ENCODE data around the gene OR2G2. TPM values are rescaled to one million over a fixed set of nuclear protein-coding genes. Genes with fewer than 3 reads are reported as not detected.

OR2G2 gene
- total RNA-seq, 1 experiment from 2014 or later, result not detected

DNA sequence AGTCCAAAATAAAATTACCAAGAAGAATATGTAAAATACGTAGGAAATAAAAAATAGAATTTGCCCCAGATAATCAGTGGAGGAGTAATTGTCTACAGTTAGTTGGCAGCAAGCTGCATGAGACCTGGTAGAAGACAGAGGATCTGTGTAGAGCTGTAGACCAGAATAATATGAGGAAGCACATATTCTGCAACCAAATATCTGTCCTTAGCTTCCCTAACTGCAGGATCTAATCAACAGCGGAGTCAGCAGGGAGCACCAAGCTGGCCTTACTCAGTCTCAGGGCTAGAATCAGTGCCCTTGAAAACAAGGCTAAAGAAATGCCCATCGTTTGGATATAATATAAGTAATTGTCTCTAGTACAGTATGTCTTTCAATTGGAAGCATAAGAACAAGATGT lies 45.3 kb upstream of the OR2G2 start:
- Histone ChIP-seq H2BK20ac (ENCODE audit: low read depth, low read length, poor library complexity, severe bottlenecking) (no peak overlapping the region), H2BK12ac (ENCODE audit: insufficient read length, low read depth, low read length) (no peak overlapping the region), H3K23ac (ENCODE audit: insufficient read length, low read depth, low read length) (no peak overlapping the region), H3K27ac (ENCODE audit: insufficient read length, low read depth, low read length) (no peak overlapping the region), H3T11ph (ENCODE audit: low read length) (no peak overlapping the region), H3K9me3 (ENCODE audit: control insufficient read depth, low read depth, low read length) (no peaks in the 10 kb centered on the region), H3K27me3 (ENCODE audit: insufficient read depth, low read length) (no peaks in the 10 kb centered on the region), H4K91ac (ENCODE audit: insufficient read length, low read depth, low read length) (no peak overlapping the region), H3K4ac (ENCODE audit: low read depth, low read length) (no peak overlapping the region), H3K4me2 (ENCODE audit: insufficient read depth, insufficient read length, low read length) (no peak overlapping the region), H3K18ac (ENCODE audit: insufficient read length, low read depth, low read length) (no peak overlapping the region), H4K8ac (replicated peaks; ENCODE audit: insufficient read length, low read depth, low read length) (no peak overlapping the region), H2AFZ (ENCODE audit: low read length) (no peak overlapping the region), H2BK120ac (ENCODE audit: low read depth, low read length, poor library complexity, severe bottlenecking) (no peak overlapping the region), H3K79me2 (ENCODE audit: insufficient read depth, low read length) (no peaks in the 10 kb centered on the region), H3K9ac (ENCODE audit: extremely low read depth, insufficient read length, low read length) (no peak overlapping the region), H2BK15ac (ENCODE audit: low read depth, low read length) (no peak overlapping the region), H2AK5ac (ENCODE audit: insufficient read length, low read length) (no peak overlapping the region), H3K79me1 (ENCODE audit: insufficient read depth, low read depth, low read length, poor library complexity, severe bottlenecking) (no peaks in the 10 kb centered on the region), H3K14ac (ENCODE audit: insufficient read depth, low read length) (no peak overlapping the region), H2BK5ac (ENCODE audit: insufficient read length, low read length) (no peak overlapping the region), H3K4me1 (ENCODE audit: insufficient read depth, low read length) (no peaks in the 10 kb centered on the region), H4K5ac (ENCODE audit: insufficient read length, low read depth, low read length) (no peak overlapping the region), H4K20me1 (ENCODE audit: control insufficient read depth, insufficient read depth, insufficient read length) (no peaks in the 10 kb centered on the region), H3K56ac (ENCODE audit: insufficient read length, low read depth, low read length) (no peak overlapping the region), H3K23me2 (ENCODE audit: insufficient read length, low read depth, low read length, poor library complexity, severe bottlenecking) (no peaks in the 10 kb centered on the region)
- TF ChIP-seq, protein P1, sequence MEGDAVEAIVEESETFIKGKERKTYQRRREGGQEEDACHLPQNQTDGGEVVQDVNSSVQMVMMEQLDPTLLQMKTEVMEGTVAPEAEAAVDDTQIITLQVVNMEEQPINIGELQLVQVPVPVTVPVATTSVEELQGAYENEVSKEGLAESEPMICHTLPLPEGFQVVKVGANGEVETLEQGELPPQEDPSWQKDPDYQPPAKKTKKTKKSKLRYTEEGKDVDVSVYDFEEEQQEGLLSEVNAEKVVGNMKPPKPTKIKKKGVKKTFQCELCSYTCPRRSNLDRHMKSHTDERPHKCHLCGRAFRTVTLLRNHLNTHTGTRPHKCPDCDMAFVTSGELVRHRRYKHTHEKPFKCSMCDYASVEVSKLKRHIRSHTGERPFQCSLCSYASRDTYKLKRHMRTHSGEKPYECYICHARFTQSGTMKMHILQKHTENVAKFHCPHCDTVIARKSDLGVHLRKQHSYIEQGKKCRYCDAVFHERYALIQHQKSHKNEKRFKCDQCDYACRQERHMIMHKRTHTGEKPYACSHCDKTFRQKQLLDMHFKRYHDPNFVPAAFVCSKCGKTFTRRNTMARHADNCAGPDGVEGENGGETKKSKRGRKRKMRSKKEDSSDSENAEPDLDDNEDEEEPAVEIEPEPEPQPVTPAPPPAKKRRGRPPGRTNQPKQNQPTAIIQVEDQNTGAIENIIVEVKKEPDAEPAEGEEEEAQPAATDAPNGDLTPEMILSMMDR (conservative IDR thresholded peaks at IDR 0.05), result no peak
- WGBS (ENCODE audit: extremely low coverage, insufficient read length, low lambda C conversion rate), result no CpG with 5 or more reads among the region's 3 CpGs
- no peak overlapping the region for H3K27ac Mint-ChIP-seq
- peaks cover 0 to 2% of the 10 kb centered on the region in 2 experiments; a peak in 1 of 5 replicates for H3K9me3 Mint-ChIP-seq
- H3K36me3 Mint-ChIP-seq (ENCODE audit: insufficient read depth in 1 of 3, low read depth in 3 of 3), result no peaks in the 10 kb centered on the region
- no peak overlapping the region for H3K4me3 Mint-ChIP-seq
- peaks cover 3 to 10% of the 10 kb centered on the region in 2 experiments for H3K4me1 Mint-ChIP-seq
- H3K27me3 Mint-ChIP-seq (ENCODE audit: low read depth), result no peaks in the 10 kb centered on the region
- DNase-seq, result no peak
